Activated CD4-positive, alpha-beta T cell treated with anti-CD3 and anti-CD28 coated beads, Interleukin-2, amount 10 ng/mL, durations not matched to agents 7 days and 5 days (primary cell): Measurements from ENCODE around the gene LIPT2. TPM values are rescaled to one million over a fixed set of nuclear protein-coding genes. Genes with fewer than 3 reads are reported as not detected.
"Not testable (repeated sequence)": the region's sequence is repeated elsewhere in the genome, so short reads cannot be mapped to it uniquely, and the experiment has no call there.

Experiments
- CTCF ChIA-PET: fragments of 350-600 bp; sonication (Branson Sonifier 250); formaldehyde crosslinking; loops from one replicate; lab custom pipeline; 2021; ENCODE audit warnings: antibody characterized with exemption; lab: Charles Lee
- POLR2A ChIA-PET: fragments of 350-600 bp; sonication (Branson Sonifier 250); formaldehyde crosslinking; loops from one replicate; lab custom pipeline; 2021; ENCODE audit warnings: antibody characterized with exemption; lab: Charles Lee
- DNase-seq: peaks from one replicate; pipeline ENCODE4 v3.0.0-alpha.2; 2020
- H3K27ac Mint-ChIP-seq: one replicate; pipeline ENCODE4 v1.8.0; 2021; ENCODE audit warnings: mild to moderate bottlenecking, moderate library complexity, mixed read lengths
- H3K27me3 Mint-ChIP-seq: one replicate; pipeline ENCODE4 v1.8.0; 2021; ENCODE audit warnings: mixed read lengths
- H3K36me3 Mint-ChIP-seq: one replicate; pipeline ENCODE4 v1.8.0; 2021; ENCODE audit warnings: low read depth, mixed read lengths
- H3K4me1 Mint-ChIP-seq: one replicate; pipeline ENCODE4 v1.8.0; 2021; ENCODE audit warnings: mixed read lengths
- H3K4me3 Mint-ChIP-seq: one replicate; pipeline ENCODE4 v1.8.0; 2021; ENCODE audit warnings: mild to moderate bottlenecking, moderate library complexity, mixed read lengths
- H3K9me3 Mint-ChIP-seq: one replicate; pipeline ENCODE4 v1.8.0; 2021; ENCODE audit warnings: mixed read lengths
- total RNA-seq, 2 experiments: library from RNA; stranded (reverse); gene quantifications; one replicate each; pipeline ENCODE4 v1.2.3, GENCODE V29; 2021

Gene LIPT2
- 1 to 10 TPM; 3.0 to 3.1 TPM for total RNA-seq

DNA sequence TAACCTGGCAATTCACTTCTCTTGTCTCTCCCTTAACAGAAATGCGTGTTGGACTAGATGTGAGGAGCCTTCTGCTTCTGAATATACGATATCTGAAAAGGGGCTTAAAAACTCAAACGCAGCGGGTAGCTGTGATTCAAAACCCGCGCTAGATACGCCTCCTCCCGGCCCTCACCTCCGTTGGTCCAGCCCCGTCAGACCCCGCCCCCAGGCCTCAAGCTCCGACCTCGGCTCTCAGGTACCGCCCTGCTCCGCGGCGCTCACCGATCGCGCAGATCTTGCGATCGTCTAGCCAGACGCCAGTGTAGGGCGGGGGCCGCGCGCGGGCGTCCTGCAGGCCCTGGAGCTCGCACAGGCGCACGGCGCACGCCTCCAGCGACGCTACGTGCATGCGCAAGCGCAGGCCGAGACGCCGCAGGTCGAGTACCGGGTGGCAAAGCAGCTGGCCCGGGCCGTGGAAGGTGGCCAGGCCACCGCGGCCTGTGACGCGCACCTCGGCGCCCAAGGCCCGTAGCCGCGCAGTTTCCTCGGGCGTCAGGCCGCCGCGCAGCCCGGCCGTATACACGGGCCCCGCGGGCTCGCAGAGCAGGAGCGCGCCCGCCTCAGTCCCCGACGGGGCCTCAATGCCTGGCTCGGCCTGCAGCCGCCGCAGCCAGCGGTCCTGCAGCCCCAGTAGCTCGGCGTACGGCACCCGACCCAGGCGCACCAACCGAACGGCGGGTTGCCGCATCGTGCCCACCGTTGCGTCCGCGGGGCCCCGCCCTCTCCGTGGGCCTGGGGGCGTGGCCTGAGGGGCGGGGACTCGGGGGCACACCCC, at the start of gene LIPT2:
Gene LIPT2 (minus strand): TSS at position 751 of the 817 bp plus-strand sequence. CDS start 21 bp downstream, at position 730.
- Mint-ChIP-seq H3K27me3 (no peaks in the 10 kb centered on the region), H3K9me3 (no peaks in the 10 kb centered on the region), H3K36me3 (peaks cover 3% of the 10 kb centered on the region), H3K27ac (peak within 1 kb of the TSS; percentile 89), H3K4me1 (peaks cover 22% of the 10 kb centered on the region), H3K4me3 (peak within 1 kb of the TSS; percentile 79)
- peak; percentile 98 for DNase-seq
- ChIA-PET CTCF (interaction anchor here (0.7 to 1.9 kb wide), 8 partner anchors 10 to 756 kb away, joined by 3 to 7 read pairs (median 3); no protein-coding TSS in a partner anchor), POLR2A (interaction anchor here (0.6 to 1.5 kb wide), 8 partner anchors 8 to 962 kb away, joined by 3 to 7 read pairs (median 4); partner anchors contain the start of genes PGM2L1 and UCP2)

DNA sequence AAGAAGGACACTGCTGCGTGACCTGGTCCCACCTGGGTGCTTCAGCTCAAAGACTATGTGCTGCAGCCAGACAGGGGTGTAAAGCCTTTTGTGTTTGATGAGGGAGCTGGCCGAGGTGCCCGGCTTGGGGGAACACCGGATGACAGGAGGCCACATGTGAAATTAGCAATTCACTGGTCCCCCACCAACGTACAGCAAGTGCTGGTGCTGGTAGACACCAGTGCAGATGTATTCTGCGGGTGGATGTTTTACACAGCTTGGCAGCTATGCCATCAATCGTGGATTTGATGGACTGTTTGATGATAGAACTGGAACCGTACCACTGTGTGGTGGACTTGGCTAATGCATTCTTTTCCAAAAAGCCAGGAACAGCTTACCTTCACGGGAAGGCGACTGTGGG, 47.9 kb upstream of the LIPT2 start:
- Mint-ChIP-seq H3K27me3 (no peaks in the 10 kb centered on the region), H3K9me3 (peaks cover 19% of the 10 kb centered on the region), H3K36me3 (peaks cover 2% of the 10 kb centered on the region), H3K4me3 (no peak overlapping the region), H3K4me1 (no peaks in the 10 kb centered on the region), H3K27ac (no peak overlapping the region)
- ChIA-PET CTCF (no interaction called here), POLR2A (no interaction called here)
- DNase-seq: no peak

DNA sequence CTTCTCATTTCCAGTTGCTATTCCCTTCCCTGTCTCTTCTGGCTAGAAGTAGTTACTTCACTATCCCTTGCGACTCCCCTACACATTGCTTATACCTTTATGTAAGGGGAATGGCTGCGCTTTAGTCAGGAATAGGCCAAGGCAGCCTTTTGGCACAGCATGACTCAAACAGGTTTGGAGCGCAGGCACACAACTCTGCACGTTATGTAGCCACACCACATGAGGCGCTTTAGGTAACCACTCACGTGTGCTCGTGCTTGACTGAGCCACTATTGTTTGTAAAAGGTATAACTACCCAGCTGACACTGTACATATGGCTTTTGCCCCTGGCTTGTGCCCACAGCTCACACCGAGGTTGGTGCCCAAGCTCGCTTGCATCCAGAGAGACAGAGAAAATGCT, 46.7 kb upstream of the LIPT2 start:
- H3K36me3 Mint-ChIP-seq: peaks cover 2% of the 10 kb centered on the region
- H3K4me3 Mint-ChIP-seq: no peak overlapping the region
- H3K4me1 Mint-ChIP-seq: no peaks in the 10 kb centered on the region
- DNase-seq: no peak
- H3K9me3 Mint-ChIP-seq: peaks cover 19% of the 10 kb centered on the region
- no peaks in the 10 kb centered on the region for H3K27me3 Mint-ChIP-seq
- no peak overlapping the region for H3K27ac Mint-ChIP-seq
- ChIA-PET POLR2A (no interaction called here), CTCF (interaction anchor here (1.0 to 1.6 kb wide), 2 partner anchors 10 to 32 kb away, joined by 3 read pairs; no protein-coding TSS in a partner anchor)

DNA sequence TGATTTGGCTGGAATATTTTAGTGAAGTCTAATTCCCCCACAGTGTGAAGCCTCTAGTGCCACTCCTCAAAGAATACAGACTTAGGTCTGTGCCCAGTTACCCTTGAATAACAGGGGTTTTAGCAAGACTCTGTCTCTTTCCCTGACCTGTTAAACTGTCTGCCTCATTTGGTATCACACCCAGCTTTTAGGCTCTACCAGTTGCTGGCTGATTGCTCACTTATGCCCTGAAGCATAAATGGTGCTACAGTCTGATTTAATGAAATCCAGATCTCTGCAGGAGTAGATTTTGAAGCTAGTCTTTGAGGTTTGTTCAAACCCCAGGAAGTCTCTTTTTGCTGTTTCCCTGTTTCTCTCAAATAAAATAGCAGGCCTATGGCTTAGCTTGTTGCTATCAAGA, 45.2 kb upstream of the LIPT2 start:
- DNase-seq: no peak
- Mint-ChIP-seq H3K4me1 (no peaks in the 10 kb centered on the region), H3K36me3 (peaks cover 2% of the 10 kb centered on the region), H3K9me3 (peaks cover 7% of the 10 kb centered on the region), H3K27me3 (no peaks in the 10 kb centered on the region), H3K4me3 (no peak overlapping the region), H3K27ac (no peak overlapping the region)
- ChIA-PET CTCF (interaction anchor here (0.8 to 1.6 kb wide), 2 partner anchors 33 to 85 kb away, joined by 3 to 6 read pairs; no protein-coding TSS in a partner anchor), POLR2A (no interaction called here)

DNA sequence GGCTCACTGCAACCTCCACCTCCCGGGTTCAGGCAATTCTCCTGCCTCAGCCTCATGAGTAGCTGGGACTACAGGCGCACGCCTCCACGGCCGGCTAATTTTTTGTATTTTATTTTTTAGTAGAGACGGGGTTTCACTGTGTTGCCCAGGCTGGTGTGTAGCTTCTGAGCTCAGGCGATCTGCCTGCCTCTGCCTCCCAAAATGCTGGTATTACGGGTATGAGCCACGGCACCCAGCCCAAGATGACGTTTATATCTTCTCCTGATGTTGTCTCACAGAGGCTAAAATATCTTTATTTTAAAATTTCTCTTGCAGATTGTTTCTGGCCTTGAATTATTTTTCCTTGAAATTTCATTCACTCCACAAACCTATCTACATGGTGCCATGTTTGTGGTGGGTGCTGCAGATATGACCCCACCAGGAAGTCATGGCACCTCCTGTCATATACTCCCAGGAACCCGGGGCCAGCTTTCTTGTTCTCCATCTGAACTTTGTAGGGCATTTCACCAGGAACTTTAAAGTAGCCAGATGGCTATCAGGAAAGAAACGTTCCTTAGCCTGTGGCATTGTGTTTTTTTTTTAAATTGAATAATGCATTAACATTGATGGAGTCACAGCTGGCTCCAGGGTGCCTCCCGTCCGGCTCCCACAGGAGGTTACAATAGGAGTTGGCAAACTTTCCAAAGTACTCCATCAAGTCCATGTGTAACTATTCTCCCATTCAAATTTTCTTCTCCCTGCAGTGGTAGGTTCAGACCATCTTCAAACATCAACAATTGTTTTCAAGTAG, 42.0 kb upstream of the LIPT2 start:
- no peaks in the 10 kb centered on the region for H3K4me1 Mint-ChIP-seq
- no peak overlapping the region for H3K4me3 Mint-ChIP-seq
- H3K36me3 Mint-ChIP-seq: peaks cover 2% of the 10 kb centered on the region
- no peak overlapping the region for H3K27ac Mint-ChIP-seq
- ChIA-PET POLR2A (no interaction called here), CTCF (no interaction called here)
- no peak for DNase-seq
- no peaks in the 10 kb centered on the region for H3K27me3 Mint-ChIP-seq
- H3K9me3 Mint-ChIP-seq: peaks cover 7% of the 10 kb centered on the region

DNA sequence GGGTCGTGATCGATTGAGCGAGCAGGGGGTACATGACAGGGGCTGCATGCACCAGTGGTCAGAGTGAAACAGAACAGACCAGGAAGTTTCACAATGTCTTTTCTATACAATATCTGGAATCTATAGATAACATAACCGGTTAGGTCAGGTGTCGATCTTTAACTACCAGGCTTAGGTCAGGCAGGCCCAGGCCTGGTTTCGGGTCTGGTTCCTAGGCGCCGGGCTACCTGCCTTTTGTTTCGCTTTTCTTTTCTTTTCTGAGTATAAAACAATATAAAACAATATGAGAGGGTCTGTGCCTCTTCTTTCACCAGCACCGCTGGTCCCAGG, 41.4 kb upstream of the LIPT2 start:
- DNase-seq, H3K4me3 Mint-ChIP-seq, H3K4me1 Mint-ChIP-seq, H3K36me3 Mint-ChIP-seq, H3K27me3 Mint-ChIP-seq, H3K9me3 Mint-ChIP-seq, H3K27ac Mint-ChIP-seq, POLR2A ChIA-PET: not testable (repeated sequence)
- CTCF ChIA-PET: interaction anchor here (1.3 kb wide), 1 partner anchor 72 kb away, joined by 3 read pairs; no protein-coding TSS in a partner anchor

DNA sequence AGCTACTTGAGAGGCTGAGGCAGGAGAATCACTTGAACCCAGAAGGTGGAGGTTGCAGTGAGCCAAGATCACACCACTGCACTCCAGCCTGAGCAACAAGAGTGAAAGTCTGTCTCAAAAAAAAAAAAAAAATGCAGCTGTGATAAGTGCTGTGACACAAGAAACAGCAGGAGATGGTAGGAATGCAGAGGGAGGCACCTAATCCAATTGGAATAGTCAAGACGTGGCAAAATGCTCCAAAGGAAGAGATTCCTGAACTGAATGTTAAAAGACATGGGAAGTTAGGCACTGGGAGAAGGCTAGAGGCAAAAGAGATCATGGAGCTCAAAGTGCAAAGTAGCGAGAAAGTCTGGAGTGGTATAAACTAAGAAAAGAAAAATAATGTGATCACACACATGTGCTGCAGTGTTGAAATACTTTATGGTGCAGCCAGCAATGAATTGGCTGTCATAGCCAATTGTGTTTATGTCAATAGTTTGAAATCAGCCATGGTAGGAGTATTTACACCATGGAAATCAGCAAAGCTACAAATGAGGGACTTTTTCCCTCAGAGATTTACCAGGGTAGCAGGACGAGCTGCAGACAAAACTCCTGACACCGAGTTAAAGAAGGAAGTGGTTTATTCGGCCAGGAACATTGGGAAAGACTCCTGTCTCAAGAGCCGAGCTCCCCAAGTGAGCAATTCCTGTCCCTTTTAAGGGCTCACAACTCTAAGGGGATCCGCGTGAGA, 40.9 kb upstream of the LIPT2 start:
- H3K9me3 Mint-ChIP-seq: peaks cover 7% of the 10 kb centered on the region
- H3K36me3 Mint-ChIP-seq: peaks cover 2% of the 10 kb centered on the region
- no peak overlapping the region for H3K27ac Mint-ChIP-seq
- H3K27me3 Mint-ChIP-seq: peaks cover 1% of the 10 kb centered on the region
- H3K4me1 Mint-ChIP-seq: no peaks in the 10 kb centered on the region
- POLR2A ChIA-PET: no interaction called here
- CTCF ChIA-PET: interaction anchor here (0.5 to 1.3 kb wide), 2 partner anchors 71 to 302 kb away, joined by 3 to 4 read pairs; no protein-coding TSS in a partner anchor
- no peak for DNase-seq
- no peak overlapping the region for H3K4me3 Mint-ChIP-seq

DNA sequence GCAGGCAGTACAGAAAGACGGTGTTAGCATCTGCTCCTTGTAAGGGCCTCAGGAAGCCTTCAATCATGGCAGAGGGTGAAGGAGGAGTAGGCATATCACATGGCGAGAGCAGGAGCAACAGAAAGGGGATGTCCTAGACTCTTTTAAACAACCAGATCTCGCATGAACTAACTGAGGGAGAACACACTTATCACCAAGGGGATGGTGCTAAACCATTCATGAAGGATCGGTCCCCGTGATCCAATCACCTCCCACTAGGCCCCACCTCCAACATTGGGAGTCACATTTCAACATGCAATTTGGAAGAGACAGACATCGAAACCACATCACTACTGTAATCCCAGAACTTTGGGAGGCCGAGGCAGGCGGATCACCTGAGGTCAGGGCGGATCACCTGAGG, 39.9 kb upstream of the LIPT2 start:
- peaks cover 7% of the 10 kb centered on the region for H3K9me3 Mint-ChIP-seq
- H3K4me1 Mint-ChIP-seq: no peaks in the 10 kb centered on the region
- H3K27me3 Mint-ChIP-seq: peaks cover 1% of the 10 kb centered on the region
- ChIA-PET POLR2A (no interaction called here), CTCF (no interaction called here)
- no peak overlapping the region for H3K27ac Mint-ChIP-seq
- peaks cover 2% of the 10 kb centered on the region for H3K36me3 Mint-ChIP-seq
- H3K4me3 Mint-ChIP-seq: no peak overlapping the region
- DNase-seq: no peak

DNA sequence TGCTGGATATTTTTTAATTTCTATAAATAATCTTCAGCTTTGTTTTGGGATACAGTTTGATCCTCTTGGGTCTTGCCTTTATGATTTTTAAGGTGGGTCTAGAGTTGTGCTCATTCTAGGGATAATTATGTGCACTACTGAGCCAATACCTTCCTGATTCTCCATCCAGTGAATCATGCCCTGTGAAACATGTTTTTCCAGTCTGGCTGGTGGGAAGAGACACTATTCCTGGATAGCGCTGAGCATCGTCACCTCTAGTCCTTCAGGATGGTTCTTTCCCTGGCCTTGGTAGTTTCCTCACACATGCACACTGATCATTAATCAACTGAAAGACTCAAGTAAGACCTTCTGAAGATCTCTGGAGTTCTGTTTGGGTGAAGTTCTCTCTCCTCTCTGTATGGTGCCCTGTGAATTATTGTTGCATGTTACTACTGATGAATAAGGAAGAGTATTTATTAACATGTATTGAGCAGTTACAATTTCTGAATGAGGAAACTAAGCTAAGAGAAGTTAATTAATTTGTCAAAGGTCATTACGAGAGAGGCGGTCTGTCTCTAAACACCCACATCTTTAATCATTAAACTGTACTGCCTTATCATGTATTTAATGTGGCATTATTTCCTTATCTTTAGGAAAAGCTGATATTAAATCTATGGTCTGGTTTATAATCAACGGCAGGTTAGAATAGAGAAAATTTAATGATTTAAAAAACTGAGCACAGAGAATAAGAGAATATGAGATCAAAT, 39.1 kb upstream of the LIPT2 start:
- Mint-ChIP-seq H3K27ac (no peak overlapping the region), H3K4me3 (no peak overlapping the region), H3K36me3 (peaks cover 2% of the 10 kb centered on the region), H3K9me3 (peaks cover 2% of the 10 kb centered on the region), H3K27me3 (peaks cover 1% of the 10 kb centered on the region), H3K4me1 (no peaks in the 10 kb centered on the region)
- no peak for DNase-seq
- ChIA-PET POLR2A (no interaction called here), CTCF (no interaction called here)

DNA sequence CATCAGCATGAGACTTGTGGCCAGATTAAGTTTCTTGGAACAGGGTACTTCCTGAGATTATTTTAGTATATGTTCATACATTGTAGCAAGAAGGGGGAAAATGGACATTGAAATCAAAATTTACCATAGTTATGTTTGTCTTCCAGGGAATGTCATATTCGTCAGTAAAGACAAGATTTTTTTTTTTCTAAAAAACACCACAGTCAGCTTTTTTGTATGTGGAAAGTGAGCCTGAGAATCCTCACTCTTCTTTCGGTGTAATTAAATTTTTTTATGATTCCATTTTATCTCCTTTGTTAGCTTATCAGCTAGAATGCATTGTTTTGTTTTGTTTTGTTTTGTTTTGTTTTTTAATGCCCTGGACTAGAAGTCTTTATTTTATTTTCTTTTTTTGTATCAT, 31.5 kb upstream of the LIPT2 start:
- H3K36me3 Mint-ChIP-seq: no peaks in the 10 kb centered on the region
- ChIA-PET CTCF (no interaction called here), POLR2A (interaction anchor here (0.6 kb wide), 1 partner anchor 29 kb away, joined by 3 read pairs; no protein-coding TSS in a partner anchor)
- H3K9me3 Mint-ChIP-seq: no peaks in the 10 kb centered on the region
- H3K4me1 Mint-ChIP-seq: no peaks in the 10 kb centered on the region
- H3K27me3 Mint-ChIP-seq: peaks cover 13% of the 10 kb centered on the region
- no peak overlapping the region for H3K27ac Mint-ChIP-seq
- no peak for DNase-seq
- no peak overlapping the region for H3K4me3 Mint-ChIP-seq

DNA sequence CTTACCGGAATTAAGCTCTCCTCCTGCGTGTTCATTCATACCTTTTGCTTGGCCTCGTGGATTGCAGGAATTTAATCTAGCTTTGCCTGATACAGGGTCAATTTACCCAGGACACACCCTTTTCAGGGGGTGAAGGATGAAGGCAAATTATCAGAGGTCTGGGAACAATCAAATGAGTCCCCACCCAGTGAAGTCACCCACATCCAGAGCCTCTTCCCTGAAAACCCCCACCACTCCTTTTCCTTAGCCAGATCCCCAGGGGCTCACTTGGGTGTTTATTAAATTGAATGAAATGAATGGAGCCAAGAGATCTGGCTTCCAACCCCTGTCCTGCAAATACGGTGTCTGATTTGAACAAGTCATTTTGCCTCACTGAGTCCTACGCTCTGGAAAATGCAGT, 31.0 kb upstream of the LIPT2 start:
- DNase-seq: no peak
- H3K9me3 Mint-ChIP-seq: no peaks in the 10 kb centered on the region
- CTCF ChIA-PET: interaction anchor here (0.6 kb wide), 1 partner anchor 450 kb away, joined by 3 read pairs; no protein-coding TSS in a partner anchor
- no peak overlapping the region for H3K27ac Mint-ChIP-seq
- H3K27me3 Mint-ChIP-seq: peaks cover 13% of the 10 kb centered on the region
- H3K4me3 Mint-ChIP-seq: no peak overlapping the region
- H3K4me1 Mint-ChIP-seq: no peaks in the 10 kb centered on the region
- no peaks in the 10 kb centered on the region for H3K36me3 Mint-ChIP-seq
- POLR2A ChIA-PET: interaction anchor here (0.6 kb wide), 1 partner anchor 30 kb away, joined by 3 read pairs; no protein-coding TSS in a partner anchor

DNA sequence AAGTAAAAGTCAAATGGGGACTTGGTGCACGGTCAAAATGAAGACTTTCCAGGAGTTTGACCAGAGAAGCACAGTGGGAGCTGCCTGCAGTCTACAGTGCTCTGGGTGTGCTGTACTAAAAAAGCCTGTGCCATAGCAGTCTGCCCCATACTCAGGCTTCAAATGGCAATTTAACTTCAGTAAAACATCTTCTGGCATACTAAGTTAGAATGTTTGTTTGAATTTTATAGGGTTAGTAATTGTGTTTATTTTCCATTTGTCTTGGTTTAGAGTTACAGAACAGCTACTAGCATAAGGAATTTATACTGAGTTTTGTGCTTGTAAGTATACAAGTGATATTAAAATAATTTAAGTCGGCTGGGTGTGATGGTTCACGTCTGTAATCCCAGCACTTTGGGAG, 29.3 kb upstream of the LIPT2 start:
- Mint-ChIP-seq H3K36me3 (no peaks in the 10 kb centered on the region), H3K4me1 (no peaks in the 10 kb centered on the region), H3K9me3 (no peaks in the 10 kb centered on the region), H3K27me3 (peaks cover 14% of the 10 kb centered on the region), H3K27ac (no peak overlapping the region), H3K4me3 (no peak overlapping the region)
- DNase-seq: no peak
- CTCF ChIA-PET: no interaction called here
- POLR2A ChIA-PET: no interaction called here
